ENCODE data around the gene LGALSL.

Gene LGALSL

DNA sequence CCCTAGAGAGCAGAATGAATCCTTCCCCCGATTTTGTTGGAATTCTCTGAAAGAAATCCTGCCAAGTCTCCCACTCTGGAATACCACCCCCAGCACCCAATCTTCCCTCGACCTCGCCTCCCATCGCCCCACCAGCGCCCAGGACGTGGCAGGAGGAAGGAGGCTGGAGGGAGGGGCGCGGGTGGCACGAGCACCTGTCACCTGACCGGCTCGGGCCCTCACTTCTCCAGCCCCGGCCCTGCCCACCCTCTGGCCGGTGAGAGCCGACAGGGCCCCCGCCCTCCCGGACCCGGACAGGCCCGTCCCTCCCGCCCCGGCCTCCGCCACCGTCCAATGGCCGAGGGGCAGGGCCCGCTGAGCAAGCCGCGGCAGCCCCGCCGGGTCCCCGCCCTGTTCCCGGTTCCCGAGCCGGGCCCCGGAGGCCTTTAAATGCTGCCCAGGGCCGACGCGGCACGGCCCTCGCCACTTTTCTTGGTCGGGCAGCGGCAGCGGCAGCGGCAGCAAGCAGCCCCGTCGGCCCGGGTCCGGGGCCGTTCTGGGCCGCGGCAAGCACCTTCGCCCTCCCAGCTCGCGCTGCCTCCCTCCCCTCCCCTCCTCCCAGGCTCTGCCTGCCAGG lies at the start of gene LGALSL:
LGALSL (plus strand) TSS at position 393 of the 616 bp plus-strand sequence. CDS start 384 bp downstream, outside the sequence.
- no peak for DNase-seq

- DNase-seq, result no peak
These were observed 49.2 kb upstream of the LGALSL start for GRCh38 chr2:64404743-64405142.

GRCh38 chr2:64405581-64406406 lies 48.2 kb upstream of the LGALSL start:
- DNase-seq, result no peak

- no peak for DNase-seq
These were observed 47.6 kb upstream of the LGALSL start for GRCh38 chr2:64406407-64406774.

- no peak for DNase-seq
These were observed 45.9 kb upstream of the LGALSL start for GRCh38 chr2:64408031-64408430.

GRCh38 chr2:64410671-64411070 lies 43.3 kb upstream of the LGALSL start:
- DNase-seq, result no peak

DNA sequence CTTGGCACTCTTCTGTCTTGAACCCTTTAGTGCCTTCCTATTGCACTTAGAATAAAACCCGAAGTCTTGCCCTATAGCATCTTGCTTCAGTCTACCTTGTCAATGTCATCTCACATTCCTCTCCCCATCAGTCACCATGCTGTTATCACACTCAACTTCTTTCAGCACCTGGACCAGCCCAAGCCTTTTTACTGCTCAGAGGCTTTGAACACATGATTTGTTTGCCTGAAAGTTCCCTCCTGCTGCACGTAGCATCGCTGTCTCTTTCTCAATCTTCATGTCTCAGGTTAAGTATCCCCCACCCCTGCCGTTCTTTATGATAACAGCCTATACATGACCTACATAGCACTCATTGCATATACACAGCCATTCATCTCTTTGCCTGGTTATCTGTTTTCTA lies 41.3 kb upstream of the LGALSL start:
- DNase-seq, result no peak

GRCh38 chr2:64414736-64415435 lies 39.1 kb upstream of the LGALSL start:
- no peak for DNase-seq

- DNase-seq, result no peak
These were observed 36.3 kb upstream of the LGALSL start for GRCh38 chr2:64417624-64418023.

DNA sequence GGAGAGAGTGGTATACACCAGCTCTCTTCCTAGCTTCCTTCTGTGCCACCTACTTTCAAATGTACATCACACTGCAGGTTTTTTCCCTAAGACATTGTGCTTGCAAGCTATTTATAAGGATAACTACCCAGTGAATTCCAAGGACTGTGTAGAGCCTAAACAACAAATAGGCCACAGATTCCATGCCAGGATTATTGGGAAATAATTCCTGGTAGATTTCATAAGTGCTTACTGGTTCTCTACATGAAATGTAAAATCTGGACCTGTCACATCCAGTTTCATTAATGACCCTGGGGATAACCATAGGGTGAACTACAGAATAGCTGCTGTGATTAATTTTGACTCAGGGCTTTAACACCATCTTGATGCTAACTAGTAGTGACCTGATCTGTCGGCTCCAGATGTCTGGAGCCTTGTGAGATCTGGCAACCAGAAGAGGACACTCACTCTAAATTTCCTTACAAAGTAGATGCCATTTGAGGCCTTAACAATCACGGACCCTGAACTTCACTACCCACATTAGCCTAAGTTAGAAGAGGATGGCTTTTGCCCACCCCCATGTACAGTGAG lies 34.3 kb upstream of the LGALSL start:
- no peak for DNase-seq

- no peak for DNase-seq
These were observed 33.3 kb upstream of the LGALSL start for GRCh38 chr2:64420677-64421076.

- DNase-seq, result no peak
These were observed 32.8 kb upstream of the LGALSL start for GRCh38 chr2:64421201-64421600.

DNA sequence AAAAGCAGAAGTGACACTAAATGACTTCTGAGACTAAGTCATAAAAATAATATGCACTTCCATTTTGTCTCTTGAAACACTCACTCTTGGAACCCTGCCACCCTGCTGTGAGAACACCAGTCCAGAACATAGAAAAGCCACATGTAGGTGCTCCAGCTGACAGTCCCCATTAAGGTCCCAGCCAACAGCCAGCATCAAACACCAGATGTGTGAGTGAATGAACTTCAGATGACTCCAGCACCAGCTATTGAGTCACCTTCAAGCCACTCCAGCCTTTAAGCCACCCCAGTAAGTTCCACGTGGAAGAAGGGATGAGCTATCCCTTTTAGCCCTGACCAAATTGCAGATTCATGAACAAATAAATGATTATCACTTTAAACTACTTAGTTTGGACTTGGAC lies 31.5 kb upstream of the LGALSL start:
- DNase-seq, result no peak

GRCh38 chr2:64423303-64423702 lies 30.7 kb upstream of the LGALSL start:
- no peak for DNase-seq

GRCh38 chr2:64424416-64424987 lies 29.5 kb upstream of the LGALSL start:
- DNase-seq, result no peak

GRCh38 chr2:64426183-64426952 lies 27.6 kb upstream of the LGALSL start:
- no peak for DNase-seq

- no peak for DNase-seq
These were observed 19.8 kb upstream of the LGALSL start for GRCh38 chr2:64434039-64434657.

DNA sequence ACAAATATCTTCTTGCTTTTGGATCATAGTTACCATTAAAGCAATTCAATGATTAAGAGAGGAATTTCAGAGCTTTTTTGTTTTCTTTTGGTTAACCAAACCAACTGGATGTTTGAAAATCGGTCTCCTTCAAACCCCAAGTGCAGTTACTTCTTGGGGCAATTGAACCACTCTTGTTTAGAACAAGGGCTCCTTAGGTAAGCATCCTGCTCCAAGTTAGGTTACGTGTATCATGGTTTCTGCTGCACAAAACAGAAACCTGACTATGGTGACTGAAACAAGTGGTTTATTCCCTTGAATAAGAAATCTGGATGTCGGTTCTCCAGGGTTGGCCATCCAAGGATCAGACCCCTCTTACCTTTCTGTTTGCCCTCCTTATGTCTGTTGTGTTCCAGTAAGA lies 16.1 kb upstream of the LGALSL start:
- no peak for DNase-seq

DNA sequence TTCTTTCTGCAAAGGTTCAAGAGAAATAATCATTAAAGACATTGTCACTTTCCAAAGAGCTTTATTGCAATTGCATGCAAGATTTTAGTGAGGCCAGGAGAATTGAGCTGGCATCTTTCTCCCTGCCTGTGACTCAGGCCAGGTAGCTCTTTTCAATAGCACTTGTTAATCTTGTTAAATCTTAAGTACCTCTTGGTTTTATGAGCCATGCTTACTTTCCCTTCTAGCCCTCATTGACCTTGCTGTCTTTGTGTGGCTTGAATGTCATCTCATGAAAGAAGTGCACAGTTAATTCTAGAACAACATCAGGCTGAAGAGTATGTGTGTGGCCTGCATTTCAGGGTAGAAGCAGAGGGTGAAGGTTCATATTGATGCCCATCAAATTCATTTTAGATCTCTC lies 14.8 kb upstream of the LGALSL start:
- DNase-seq, result no peak

DNA sequence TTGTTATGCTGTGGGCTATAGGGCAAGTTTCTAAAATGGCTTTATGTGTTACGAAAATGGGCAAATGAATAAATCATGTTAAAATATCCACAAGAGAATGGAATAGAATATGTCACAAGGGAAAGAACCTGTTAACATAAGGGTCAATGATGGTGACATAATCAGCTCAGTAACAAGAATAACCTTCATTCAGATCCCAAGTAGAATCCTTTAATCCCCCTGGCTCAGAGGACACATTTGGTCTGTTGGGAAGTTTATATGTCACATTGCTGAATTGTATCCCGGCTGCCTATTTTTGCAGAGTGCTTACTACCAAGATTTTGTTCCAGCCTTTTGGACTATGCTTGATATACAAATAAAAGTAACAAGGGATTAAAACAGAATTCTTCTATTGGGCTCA lies 13.1 kb upstream of the LGALSL start:
- no peak for DNase-seq

GRCh38 chr2:64442277-64442676 lies 11.7 kb upstream of the LGALSL start:
- no peak for DNase-seq
